KOPT-K1 (cell line): ENCODE measurements around the gene CACUL1.
"Not testable (repeated sequence)": the region's sequence is repeated elsewhere in the genome, so short reads cannot be mapped to it uniquely, and the experiment has no call there.

ENCODE experiments used
- H3K27ac ChIP-seq: fragments of 200-600 bp; sonication (generic); 2 replicates; pipeline ENCODE4 v1.5.1; 2016; ENCODE audit warnings: antibody characterized with exemption, mild to moderate bottlenecking, low read depth, low read length; ENCODE audit not compliant: poor library complexity, severe bottlenecking
- H3K36me3 ChIP-seq: fragments of 200-600 bp; sonication (generic); 2 replicates; pipeline ENCODE4 v1.5.1; 2017; ENCODE audit warnings: antibody characterized with exemption, mild to moderate bottlenecking, low read length, moderate library complexity; ENCODE audit not compliant: insufficient read depth
- H3K9me3 ChIP-seq: fragments of 200-600 bp; sonication (generic); 2 replicates; pipeline ENCODE4 v1.5.1; 2017; ENCODE audit warnings: antibody characterized with exemption, low read length, mild to moderate bottlenecking; ENCODE audit not compliant: insufficient read depth, poor library complexity, severe bottlenecking

Gene CACUL1

GRCh38 chr10:118668228-118668952 lies 86.4 kb downstream of the CACUL1 start:
- Histone ChIP-seq H3K9me3 (no peaks in the 10 kb centered on the region), H3K36me3 (no peaks in the 10 kb centered on the region), H3K27ac (no peak overlapping the region)

GRCh38 chr10:118667732-118668131 lies 87.0 kb downstream of the CACUL1 start:
- Histone ChIP-seq H3K27ac (no peak overlapping the region), H3K36me3 (no peaks in the 10 kb centered on the region), H3K9me3 (no peaks in the 10 kb centered on the region)

GRCh38 chr10:118666350-118666749 lies 88.4 kb downstream of the CACUL1 start:
- no peaks in the 10 kb centered on the region for H3K36me3 ChIP-seq
- H3K27ac ChIP-seq, result no peak overlapping the region
- no peaks in the 10 kb centered on the region for H3K9me3 ChIP-seq

GRCh38 chr10:118664321-118664720 lies 90.4 kb downstream of the CACUL1 start:
- Histone ChIP-seq H3K27ac (no peak overlapping the region), H3K36me3 (no peaks in the 10 kb centered on the region), H3K9me3 (no peaks in the 10 kb centered on the region)

GRCh38 chr10:118663176-118663575 lies 91.6 kb downstream of the CACUL1 start:
- Histone ChIP-seq H3K36me3 (no peaks in the 10 kb centered on the region), H3K27ac (no peak overlapping the region)

GRCh38 chr10:118662228-118663035 lies 92.3 kb downstream of the CACUL1 start:
- Histone ChIP-seq H3K9me3 (no peaks in the 10 kb centered on the region), H3K27ac (no peak overlapping the region), H3K36me3 (no peaks in the 10 kb centered on the region)

More at GRCh38 chr10:118663176-118663575, 91.6 kb downstream of the CACUL1 start:
- H3K9me3 ChIP-seq, result no peaks in the 10 kb centered on the region

- H3K27ac ChIP-seq, result no peak overlapping the region
- no peaks in the 10 kb centered on the region for H3K9me3 ChIP-seq
- H3K36me3 ChIP-seq, result no peaks in the 10 kb centered on the region
These were observed 96.0 kb downstream of the CACUL1 start for GRCh38 chr10:118658762-118659161.

- not testable (repeated sequence) for H3K36me3 ChIP-seq, H3K27ac ChIP-seq, H3K9me3 ChIP-seq
These were observed 96.6 kb downstream of the CACUL1 start for GRCh38 chr10:118658168-118658567.

- not testable (repeated sequence) for H3K36me3 ChIP-seq, H3K9me3 ChIP-seq, H3K27ac ChIP-seq
These were observed 109.5 kb downstream of the CACUL1 start for GRCh38 chr10:118645294-118645693.

- no peaks in the 10 kb centered on the region for H3K36me3 ChIP-seq
- no peak overlapping the region for H3K27ac ChIP-seq
- H3K9me3 ChIP-seq, result peaks cover 22% of the 10 kb centered on the region
These were observed 112.5 kb downstream of the CACUL1 start for GRCh38 chr10:118642228-118642627.

GRCh38 chr10:118638680-118639079 lies 116.1 kb downstream of the CACUL1 start:
- Histone ChIP-seq H3K36me3 (no peaks in the 10 kb centered on the region), H3K9me3 (peaks cover 22% of the 10 kb centered on the region), H3K27ac (no peak overlapping the region)

GRCh38 chr10:118635674-118636402 lies 118.9 kb downstream of the CACUL1 start:
- Histone ChIP-seq H3K36me3 (no peaks in the 10 kb centered on the region), H3K27ac (no peak overlapping the region)

GRCh38 chr10:118633786-118634185 lies 121.0 kb downstream of the CACUL1 start:
- H3K9me3 ChIP-seq, result peaks cover 4% of the 10 kb centered on the region
- no peaks in the 10 kb centered on the region for H3K36me3 ChIP-seq
- H3K27ac ChIP-seq, result no peak overlapping the region

More at GRCh38 chr10:118635674-118636402, 118.9 kb downstream of the CACUL1 start:
- H3K9me3 ChIP-seq, result peaks cover 18% of the 10 kb centered on the region

- Histone ChIP-seq H3K9me3 (no peaks in the 10 kb centered on the region), H3K27ac (no peak overlapping the region), H3K36me3 (no peaks in the 10 kb centered on the region)
These were observed 125.6 kb downstream of the CACUL1 start for GRCh38 chr10:118629211-118629610.

GRCh38 chr10:118628397-118628796 lies 126.4 kb downstream of the CACUL1 start:
- H3K36me3 ChIP-seq, result no peaks in the 10 kb centered on the region
- no peak overlapping the region for H3K27ac ChIP-seq

More at GRCh38 chr10:118628397-118628796, 126.4 kb downstream of the CACUL1 start:
- H3K9me3 ChIP-seq, result no peaks in the 10 kb centered on the region
